Loucy (cell line): ENCODE data around the gene MC4R.

Source experiments
- H2AFZ ChIP-seq: fragments of 200-600 bp; sonication (generic); 2 replicates; pipeline ENCODE4 v1.6.0; 2016; ENCODE audit warnings: antibody characterized with exemption, mild to moderate bottlenecking, low read length, moderate library complexity
- H3F3A ChIP-seq: fragments of 200-600 bp; 2 replicates; pipeline ENCODE4 v1.6.0; 2016; ENCODE audit warnings: antibody characterized with exemption, low read depth, mild to moderate bottlenecking
- H3K27me3 ChIP-seq: fragments of 200-600 bp; sonication (generic); 2 replicates; pipeline ENCODE4 v1.6.1; 2014; ENCODE audit warnings: low read length, mild to moderate bottlenecking; ENCODE audit not compliant: insufficient read depth, poor library complexity, severe bottlenecking
- H3K36me3 ChIP-seq: fragments of 200-600 bp; sonication (generic); 2 replicates; pipeline ENCODE4 v1.6.1; 2016; ENCODE audit warnings: low read length; ENCODE audit not compliant: insufficient read depth
- H3K4me1 ChIP-seq: fragments of 200-600 bp; sonication (generic); 2 replicates; pipeline ENCODE4 v1.5.1; 2014; ENCODE audit warnings: low read length, mild to moderate bottlenecking; ENCODE audit not compliant: insufficient read depth, poor library complexity, severe bottlenecking
- H3K4me2 ChIP-seq: fragments of 200-600 bp; sonication (generic); 2 replicates; pipeline ENCODE4 v1.6.0; 2014; ENCODE audit warnings: antibody characterized with exemption, low read length, low read depth, mild to moderate bottlenecking; ENCODE audit not compliant: poor library complexity, severe bottlenecking
- H3K4me3 ChIP-seq: fragments of 200-600 bp; sonication (generic); 2 replicates; pipeline ENCODE4 v1.5.1; 2014; ENCODE audit warnings: low read length, mild to moderate bottlenecking, mixed read lengths; ENCODE audit not compliant: poor library complexity, severe bottlenecking
- H3K79me2 ChIP-seq: fragments of 200-600 bp; sonication (generic); 2 replicates; pipeline ENCODE4 v1.6.1; 2014; ENCODE audit warnings: low read length; ENCODE audit not compliant: insufficient read depth
- H3K9ac ChIP-seq: fragments of 200-600 bp; sonication (generic); 2 replicates; pipeline ENCODE4 v1.6.0; 2014; ENCODE audit warnings: mild to moderate bottlenecking, low read depth, low read length, moderate library complexity; ENCODE audit not compliant: poor library complexity, severe bottlenecking
- H3K9me2 ChIP-seq: fragments of 200-600 bp; sonication (generic); replicated peaks from 2 replicates; pipeline ENCODE4 v1.6.1; 2016; ENCODE audit warnings: low read depth, low read length, mixed read lengths
- H3K9me3 ChIP-seq: fragments of 200-600 bp; sonication (generic); 2 replicates; pipeline ENCODE4 v1.6.1; 2014; ENCODE audit warnings: mild to moderate bottlenecking, antibody characterized with exemption, low read length, low read depth; ENCODE audit not compliant: insufficient read depth
- H4K20me1 ChIP-seq: fragments of 200-600 bp; sonication (generic); 2 replicates; pipeline ENCODE4 v1.6.0; 2014; ENCODE audit warnings: antibody characterized with exemption, low read length, mild to moderate bottlenecking; ENCODE audit not compliant: insufficient read depth, poor library complexity, severe bottlenecking
- EZH2phosphoT487 ChIP-seq: fragments of 200-600 bp; IDR thresholded peaks from 2 replicates; pipeline ENCODE4 v1.6.1; 2018; ENCODE audit warnings: antibody characterized with exemption, mild to moderate bottlenecking, moderate library complexity, borderline replicate concordance
- TF ChIP-seq, protein P1 (sequence below): fragments of 200-600 bp; sonication (generic); conservative IDR thresholded peaks from 2 replicates; pipeline ENCODE4 v1.5.1; 2014; ENCODE audit warnings: mild to moderate bottlenecking, antibody characterized with exemption, low read length

The MC4R gene

DNA sequence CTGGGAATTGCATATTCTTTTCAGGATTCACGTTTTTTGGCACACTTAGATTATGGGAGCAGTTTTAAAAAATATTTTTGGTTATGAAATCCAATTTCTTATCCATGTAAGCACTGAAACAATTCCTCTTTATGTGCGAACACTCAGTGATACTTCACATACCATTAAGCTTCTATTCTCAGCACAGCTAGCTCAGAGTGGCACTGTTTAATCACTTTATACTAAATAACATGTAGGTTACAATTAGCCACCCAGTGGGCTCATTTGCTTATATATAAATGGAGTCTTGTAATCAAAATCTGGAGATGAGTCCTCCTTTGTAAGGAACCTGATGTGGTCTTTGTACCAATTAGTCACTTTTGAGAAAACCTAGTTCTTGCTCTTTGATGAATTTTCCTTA is 11.3 kb upstream of the MC4R start:
- Histone ChIP-seq H3K4me2 (no peak overlapping the region), H3K4me3 (no peak overlapping the region), H3K27me3 (no peaks in the 10 kb centered on the region), H3K79me2 (no peaks in the 10 kb centered on the region), H2AFZ (no peak overlapping the region), H3F3A (no peaks in the 10 kb centered on the region), H3K4me1 (no peaks in the 10 kb centered on the region), H3K9ac (no peak overlapping the region), H3K9me2 (no peaks in the 10 kb centered on the region), H3K9me3 (no peaks in the 10 kb centered on the region), H4K20me1 (no peaks in the 10 kb centered on the region), H3K36me3 (no peaks in the 10 kb centered on the region)
- no peak for TF ChIP-seq EZH2phosphoT487
- TF ChIP-seq, protein P1, sequence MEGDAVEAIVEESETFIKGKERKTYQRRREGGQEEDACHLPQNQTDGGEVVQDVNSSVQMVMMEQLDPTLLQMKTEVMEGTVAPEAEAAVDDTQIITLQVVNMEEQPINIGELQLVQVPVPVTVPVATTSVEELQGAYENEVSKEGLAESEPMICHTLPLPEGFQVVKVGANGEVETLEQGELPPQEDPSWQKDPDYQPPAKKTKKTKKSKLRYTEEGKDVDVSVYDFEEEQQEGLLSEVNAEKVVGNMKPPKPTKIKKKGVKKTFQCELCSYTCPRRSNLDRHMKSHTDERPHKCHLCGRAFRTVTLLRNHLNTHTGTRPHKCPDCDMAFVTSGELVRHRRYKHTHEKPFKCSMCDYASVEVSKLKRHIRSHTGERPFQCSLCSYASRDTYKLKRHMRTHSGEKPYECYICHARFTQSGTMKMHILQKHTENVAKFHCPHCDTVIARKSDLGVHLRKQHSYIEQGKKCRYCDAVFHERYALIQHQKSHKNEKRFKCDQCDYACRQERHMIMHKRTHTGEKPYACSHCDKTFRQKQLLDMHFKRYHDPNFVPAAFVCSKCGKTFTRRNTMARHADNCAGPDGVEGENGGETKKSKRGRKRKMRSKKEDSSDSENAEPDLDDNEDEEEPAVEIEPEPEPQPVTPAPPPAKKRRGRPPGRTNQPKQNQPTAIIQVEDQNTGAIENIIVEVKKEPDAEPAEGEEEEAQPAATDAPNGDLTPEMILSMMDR = no peak

DNA sequence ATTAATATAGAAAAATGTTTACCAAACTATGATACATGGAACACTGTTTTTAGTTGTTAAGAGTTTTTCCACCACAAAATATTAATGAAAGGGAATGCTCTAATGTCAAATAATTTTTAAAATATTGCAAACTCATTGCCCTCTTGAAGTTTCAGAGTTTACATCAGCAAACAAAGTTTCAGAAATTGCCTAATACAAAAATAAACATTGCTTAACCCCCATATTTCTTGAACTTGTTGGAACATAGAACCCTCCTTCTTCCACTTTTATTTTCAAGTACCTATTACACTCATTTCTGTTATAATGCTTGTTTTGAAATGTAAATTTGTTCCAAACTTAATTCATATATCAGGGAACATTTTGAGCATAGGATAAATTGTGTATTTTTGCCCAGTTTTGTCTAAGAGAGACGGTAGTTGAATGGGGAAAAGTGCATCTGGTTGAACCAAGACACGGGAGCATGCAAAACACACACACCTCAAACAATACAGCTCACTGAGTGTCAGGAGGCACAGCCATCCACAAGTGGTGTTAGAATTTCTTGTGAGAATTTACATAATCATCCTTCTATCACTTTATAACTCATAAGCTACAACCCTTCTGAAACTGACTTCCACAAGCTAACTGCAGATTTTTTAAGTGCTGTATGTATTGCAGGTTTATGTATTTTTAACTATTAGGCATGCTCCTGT is 5.3 kb upstream of the MC4R start:
- peak overlapping the region; percentile 46; the same call in 1 of the 2 replicates for H2AFZ ChIP-seq
- TF ChIP-seq, protein P1 = no peak
- TF ChIP-seq EZH2phosphoT487 = no peak
- H4K20me1 ChIP-seq = no peaks in the 10 kb centered on the region
- no peaks in the 10 kb centered on the region for H3K36me3 ChIP-seq
- H3K4me3 ChIP-seq = no peak overlapping the region
- no peaks in the 10 kb centered on the region for H3K79me2 ChIP-seq
- no peaks in the 10 kb centered on the region for H3F3A ChIP-seq
- no peak overlapping the region for H3K9ac ChIP-seq
- no peaks in the 10 kb centered on the region for H3K9me3 ChIP-seq
- H3K27me3 ChIP-seq = no peaks in the 10 kb centered on the region
- peaks cover 6% of the 10 kb centered on the region for H3K4me1 ChIP-seq
- H3K4me2 ChIP-seq = no peak overlapping the region
- no peaks in the 10 kb centered on the region for H3K9me2 ChIP-seq

DNA sequence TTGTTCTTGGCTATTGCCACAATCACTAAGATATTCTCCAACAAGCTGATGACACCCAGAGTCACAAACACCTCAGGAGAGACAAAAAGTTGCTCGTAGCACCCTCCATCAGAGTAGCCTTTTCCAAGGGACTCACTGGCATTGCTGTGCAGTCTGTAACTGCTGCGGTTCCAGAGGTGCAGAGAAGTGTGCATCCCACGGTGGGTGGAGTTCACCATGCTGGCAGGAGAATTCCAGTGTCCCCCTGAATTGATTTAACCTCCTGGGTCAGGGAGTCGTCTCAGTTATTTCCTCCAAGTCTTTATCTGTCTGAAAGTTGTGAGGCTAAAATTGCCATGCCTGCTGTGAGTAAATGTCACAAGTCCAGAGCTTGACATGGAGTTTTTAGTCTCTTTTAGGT is 443 bp downstream of the MC4R start:
- Histone ChIP-seq H3K4me2 (peak overlapping the region; percentile 62), H3K4me3 (peak overlapping the region; percentile 62), H4K20me1 (no peaks in the 10 kb centered on the region), H3K4me1 (peaks cover 15% of the 10 kb centered on the region), H3K36me3 (no peaks in the 10 kb centered on the region), H3K9ac (no peak overlapping the region), H3K9me3 (no peaks in the 10 kb centered on the region), H3K79me2 (no peaks in the 10 kb centered on the region), H3K27me3 (no peaks in the 10 kb centered on the region), H3F3A (no peaks in the 10 kb centered on the region), H2AFZ (peak overlapping the region; percentile 76), H3K9me2 (no peaks in the 10 kb centered on the region)
- TF ChIP-seq, protein P1 = no peak
- TF ChIP-seq EZH2phosphoT487 = no peak
